Suprapubic skin (tissue), 4 donors: Measurements from ENCODE around the gene RGS2. TPM values are rescaled to one million over a fixed set of nuclear protein-coding genes. Genes with fewer than 3 reads are reported as not detected.

Source experiments
- DNase-seq, 2 donors: peaks; one replicate each; pipeline ENCODE4 v3.0.0-alpha.2; 2019; ENCODE audit warnings: low spot score in 2 of 2
- H3K27ac ChIP-seq: fragments of 200-600 bp; sonication (generic); one replicate; pipeline ENCODE4 v1.5.1; 2019
- H3K27me3 ChIP-seq: fragments of 200-600 bp; sonication (generic); one replicate; pipeline ENCODE4 v1.5.1; 2019
- H3K36me3 ChIP-seq: fragments of 200-600 bp; sonication (generic); one replicate; pipeline ENCODE4 v1.5.1; 2019
- H3K4me1 ChIP-seq: fragments of 200-600 bp; sonication (generic); one replicate; pipeline ENCODE4 v1.5.1; 2019
- H3K4me3 ChIP-seq: fragments of 200-600 bp; sonication (generic); one replicate; pipeline ENCODE4 v1.5.1; 2019; ENCODE audit warnings: mild to moderate bottlenecking
- H3K9me3 ChIP-seq: fragments of 200-600 bp; sonication (generic); one replicate; pipeline ENCODE4 v1.5.1; 2019
- EP300 ChIP-seq: sonication (generic); formaldehyde crosslinking; IDR thresholded peaks from one replicate; pipeline ENCODE4 v1.6.1; 2017; ENCODE audit warnings: antibody characterized with exemption
- POLR2A ChIP-seq, 2 donors: fragments of 450-650 bp; IDR thresholded peaks; one replicate each; pipeline ENCODE4 v1.6.1; 2017; ENCODE audit warnings: antibody characterized with exemption in 2 of 2, mild to moderate bottlenecking in 2 of 2, moderate library complexity in 2 of 2
- POLR2AphosphoS5 ChIP-seq, 3 donors: sonication (generic); formaldehyde crosslinking; IDR thresholded peaks; one replicate each; pipeline ENCODE4 v1.6.1; 2017; ENCODE audit warnings: antibody characterized with exemption in 3 of 3
- WGBS: methylation state at CpG from one replicate; pipeline ENCODE4 v1.1.5; 2018; 5-methylcytosine and 5-hydroxymethylcytosine counted together
- total RNA-seq, 4 donors: library from RNA; depleted of rRNA; stranded (reverse); fragments of >200 nt; gene quantifications; one replicate each; pipeline ENCODE4 v1.1.0, GENCODE V29; 2016
- TF ChIP-seq, protein P1 (sequence below), 2 donors: fragments of 200-600 bp in 1 of 2; fragments of 450-650 bp in 1 of 2; sonication (generic) in 1 of 2; IDR thresholded peaks; one replicate each; pipeline ENCODE4 v1.5.1; 2016 to 2019; ENCODE audit warnings: antibody characterized with exemption in 2 of 2, mild to moderate bottlenecking in 1 of 2, moderate library complexity in 1 of 2

RGS2 gene
- total RNA-seq, 4 donors from 2014 or later, result 20.4 to 84.5 (median 36.4) TPM

DNA sequence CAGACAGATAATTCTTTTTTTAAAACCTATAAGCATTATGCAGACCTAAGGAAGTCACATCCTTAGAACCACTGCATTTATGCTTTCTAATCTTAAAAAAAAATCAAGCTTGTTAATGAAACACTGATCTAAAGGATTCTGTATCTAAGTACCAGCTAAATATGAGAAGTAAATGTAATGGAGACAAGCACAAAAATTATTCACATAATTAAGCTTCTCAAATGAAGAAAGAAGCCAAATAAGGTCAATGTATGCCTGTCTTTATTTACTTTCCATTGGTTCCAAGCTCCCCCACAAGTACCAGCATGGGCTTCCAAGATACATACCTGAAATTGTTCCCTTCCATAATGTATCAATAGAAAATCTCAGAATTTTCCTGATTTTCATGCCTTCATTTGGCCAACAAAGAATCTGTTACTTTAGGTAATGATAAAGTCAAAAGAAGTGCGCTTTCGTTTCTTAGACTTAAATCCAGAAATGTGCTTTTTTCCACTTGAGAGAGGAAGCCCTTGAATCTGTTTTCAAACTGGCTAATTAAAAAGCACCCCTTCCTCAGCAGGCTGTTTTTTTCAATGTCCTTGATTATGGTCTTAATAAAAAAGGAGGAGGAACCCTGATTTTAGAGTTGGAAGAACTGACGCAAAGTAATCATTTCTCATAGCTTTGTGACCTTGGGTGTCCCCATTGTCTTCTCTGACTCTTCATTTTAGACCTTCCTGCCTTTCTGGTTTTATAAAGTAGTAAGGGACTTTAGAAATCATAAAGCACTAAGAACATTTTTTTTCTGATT lies 3.8 kb downstream of the RGS2 start:
- H3K4me1 ChIP-seq, result peaks cover 19% of the 10 kb centered on the region
- no peak overlapping the region for H3K4me3 ChIP-seq
- DNase-seq, result no peak
- no peak overlapping the region for H3K27ac ChIP-seq
- TF ChIP-seq EP300 (no peak), POLR2A (IDR thresholded peaks at IDR 0.05) (no peak), POLR2AphosphoS5 (IDR thresholded peaks at IDR 0.05) (no peak)
- TF ChIP-seq, protein P1, sequence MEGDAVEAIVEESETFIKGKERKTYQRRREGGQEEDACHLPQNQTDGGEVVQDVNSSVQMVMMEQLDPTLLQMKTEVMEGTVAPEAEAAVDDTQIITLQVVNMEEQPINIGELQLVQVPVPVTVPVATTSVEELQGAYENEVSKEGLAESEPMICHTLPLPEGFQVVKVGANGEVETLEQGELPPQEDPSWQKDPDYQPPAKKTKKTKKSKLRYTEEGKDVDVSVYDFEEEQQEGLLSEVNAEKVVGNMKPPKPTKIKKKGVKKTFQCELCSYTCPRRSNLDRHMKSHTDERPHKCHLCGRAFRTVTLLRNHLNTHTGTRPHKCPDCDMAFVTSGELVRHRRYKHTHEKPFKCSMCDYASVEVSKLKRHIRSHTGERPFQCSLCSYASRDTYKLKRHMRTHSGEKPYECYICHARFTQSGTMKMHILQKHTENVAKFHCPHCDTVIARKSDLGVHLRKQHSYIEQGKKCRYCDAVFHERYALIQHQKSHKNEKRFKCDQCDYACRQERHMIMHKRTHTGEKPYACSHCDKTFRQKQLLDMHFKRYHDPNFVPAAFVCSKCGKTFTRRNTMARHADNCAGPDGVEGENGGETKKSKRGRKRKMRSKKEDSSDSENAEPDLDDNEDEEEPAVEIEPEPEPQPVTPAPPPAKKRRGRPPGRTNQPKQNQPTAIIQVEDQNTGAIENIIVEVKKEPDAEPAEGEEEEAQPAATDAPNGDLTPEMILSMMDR (IDR thresholded peaks at IDR 0.05), result no peak
- H3K9me3 ChIP-seq, result no peaks in the 10 kb centered on the region
- peaks cover 9% of the 10 kb centered on the region for H3K36me3 ChIP-seq
- 93% methylated on average over 3 of the region's 3 CpGs for WGBS
- H3K27me3 ChIP-seq, result no peaks in the 10 kb centered on the region

DNA sequence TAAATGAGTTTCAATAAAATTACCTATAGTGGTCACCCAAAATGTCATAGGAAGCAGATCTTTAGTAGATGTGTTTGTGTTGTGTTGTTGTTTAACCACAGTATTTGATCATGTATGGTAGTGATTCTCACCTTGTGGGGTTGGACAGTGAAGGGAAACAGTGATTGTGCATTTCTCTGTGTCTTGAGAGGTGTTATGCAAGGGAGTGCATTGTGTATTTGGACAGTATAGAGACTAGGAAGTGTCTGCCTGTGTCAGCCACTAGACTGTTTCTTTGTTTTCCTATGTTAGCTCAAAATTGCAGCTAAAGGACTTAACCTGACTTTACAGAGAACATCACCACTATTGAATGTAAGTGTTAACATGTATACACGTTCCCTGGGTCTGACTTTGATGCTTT lies 6.0 kb downstream of the RGS2 start:
- H3K27me3 ChIP-seq, result no peaks in the 10 kb centered on the region
- 74% methylated on average over 1 of the region's 1 CpG for WGBS
- no peak overlapping the region for H3K4me3 ChIP-seq
- no peak for DNase-seq
- H3K9me3 ChIP-seq, result no peaks in the 10 kb centered on the region
- TF ChIP-seq POLR2A (IDR thresholded peaks at IDR 0.05) (no peak), EP300 (no peak), POLR2AphosphoS5 (IDR thresholded peaks at IDR 0.05) (no peak)
- TF ChIP-seq, protein P1 (IDR thresholded peaks at IDR 0.05), result no peak
- no peak overlapping the region for H3K27ac ChIP-seq
- H3K4me1 ChIP-seq, result peaks cover 5% of the 10 kb centered on the region
- H3K36me3 ChIP-seq, result peaks cover 9% of the 10 kb centered on the region

DNA sequence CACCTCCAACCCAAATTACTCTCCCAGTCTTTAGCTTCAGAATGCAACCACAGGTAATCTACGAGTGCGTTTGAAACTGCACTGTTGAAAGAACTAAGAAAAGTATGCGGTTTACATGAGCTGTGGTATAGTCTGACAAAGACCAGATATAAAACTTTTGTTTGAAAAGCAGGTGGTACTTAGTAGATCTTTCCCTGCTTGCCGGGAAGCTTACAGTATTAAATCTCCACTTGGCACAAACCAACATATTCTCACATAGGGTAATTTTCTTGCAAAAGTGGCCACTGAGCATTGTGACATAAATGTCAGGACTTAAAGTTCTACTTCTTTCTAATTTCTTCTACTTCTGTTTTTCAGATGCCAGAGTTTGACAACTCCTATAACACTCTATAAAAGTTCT lies 8.4 kb downstream of the RGS2 start:
- Histone ChIP-seq H3K36me3 (no peaks in the 10 kb centered on the region), H3K4me3 (no peak overlapping the region), H3K27ac (no peak overlapping the region), H3K9me3 (no peaks in the 10 kb centered on the region), H3K27me3 (no peaks in the 10 kb centered on the region), H3K4me1 (no peaks in the 10 kb centered on the region)
- DNase-seq, result no peak
- WGBS, result 80% methylated on average over 4 of the region's 4 CpGs
- TF ChIP-seq EP300 (no peak), POLR2A (IDR thresholded peaks at IDR 0.05) (no peak), POLR2AphosphoS5 (IDR thresholded peaks at IDR 0.05) (no peak)
- TF ChIP-seq, protein P1 (IDR thresholded peaks at IDR 0.05), result no peak

DNA sequence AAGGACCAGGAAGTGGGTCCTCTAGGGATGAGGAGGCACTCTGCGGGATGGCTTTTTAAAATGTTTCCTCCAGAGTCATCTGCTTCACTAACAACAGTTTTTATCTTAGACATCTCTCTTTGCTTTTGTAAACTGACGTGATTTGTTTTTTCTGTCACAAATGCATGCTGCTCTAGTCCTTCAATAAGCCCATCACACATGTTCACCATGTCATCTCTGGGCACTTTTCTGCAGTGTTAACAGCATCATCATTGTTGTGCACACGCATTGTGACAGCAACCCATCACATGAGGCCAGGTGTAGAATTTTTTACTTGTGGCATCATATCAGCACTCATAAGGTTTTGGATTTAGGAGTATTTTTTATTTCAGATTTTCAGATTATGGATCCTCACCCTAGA lies 12.5 kb downstream of the RGS2 start:
- TF ChIP-seq POLR2A (IDR thresholded peaks at IDR 0.05) (no peak), EP300 (no peak), POLR2AphosphoS5 (IDR thresholded peaks at IDR 0.05) (no peak)
- TF ChIP-seq, protein P1 (IDR thresholded peaks at IDR 0.05), result no peak
- no peak overlapping the region for H3K4me3 ChIP-seq
- H3K36me3 ChIP-seq, result no peaks in the 10 kb centered on the region
- WGBS, result 86% methylated on average over 3 of the region's 3 CpGs
- no peaks in the 10 kb centered on the region for H3K9me3 ChIP-seq
- H3K27me3 ChIP-seq, result no peaks in the 10 kb centered on the region
- H3K4me1 ChIP-seq, result no peaks in the 10 kb centered on the region
- DNase-seq, result no peak
- H3K27ac ChIP-seq, result no peak overlapping the region

DNA sequence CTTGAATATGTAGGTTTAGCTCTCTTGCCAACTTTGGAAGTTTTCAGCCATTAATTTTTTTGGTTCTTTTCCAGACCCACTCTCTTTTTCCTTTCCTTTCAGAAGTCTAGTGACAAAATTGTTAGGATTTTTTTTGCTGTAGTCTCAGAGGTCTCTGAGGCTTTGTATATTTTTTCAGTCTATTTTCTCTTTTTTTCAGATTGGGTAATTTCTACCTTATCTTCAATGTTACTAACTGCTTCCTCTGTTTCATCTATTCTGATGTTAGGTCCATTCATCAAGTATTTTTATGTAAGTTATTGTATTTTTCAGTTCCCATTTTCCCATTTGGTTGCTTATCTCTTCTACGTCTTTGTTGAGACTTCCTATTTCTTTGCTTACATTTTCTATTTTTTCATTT lies 15.7 kb downstream of the RGS2 start:
- H3K27ac ChIP-seq, result no peak overlapping the region
- WGBS, result 0% methylated on average over 1 of the region's 1 CpG
- no peaks in the 10 kb centered on the region for H3K9me3 ChIP-seq
- TF ChIP-seq POLR2AphosphoS5 (IDR thresholded peaks at IDR 0.05), result no peak
- no peak for TF ChIP-seq EP300
- no peak for TF ChIP-seq POLR2A (IDR thresholded peaks at IDR 0.05)
- TF ChIP-seq, protein P1 (IDR thresholded peaks at IDR 0.05), result no peak
- no peak overlapping the region for H3K4me3 ChIP-seq
- H3K4me1 ChIP-seq, result no peaks in the 10 kb centered on the region
- no peaks in the 10 kb centered on the region for H3K36me3 ChIP-seq
- H3K27me3 ChIP-seq, result no peaks in the 10 kb centered on the region
- no peak for DNase-seq
